HuH-7 (cell line): Measurements from ENCODE around the gene MT1F.

Experiments
- DNase-seq: peaks from one replicate; pipeline ENCODE4 v3.0.0; 2011; ENCODE audit warnings: low spot score

The MT1F gene

GRCh38 chr16:56700195-56700594 lies 42.4 kb downstream of the MT1F start:
- DNase-seq = no peak

- no peak for DNase-seq
These were observed 42.9 kb downstream of the MT1F start for GRCh38 chr16:56700631-56701030.

GRCh38 chr16:56701534-56701933 lies 43.8 kb downstream of the MT1F start:
- no peak for DNase-seq

- DNase-seq = no peak
These were observed 45.1 kb downstream of the MT1F start for GRCh38 chr16:56702836-56703235.
